ENCODE results near the gene ZNRD2. TPM values are rescaled to one million over a fixed set of nuclear protein-coding genes. Genes with fewer than 3 reads are reported as not detected.

The ZNRD2 gene
- total RNA-seq, 1 experiment from 2014 or later: 66.8 TPM

DNA sequence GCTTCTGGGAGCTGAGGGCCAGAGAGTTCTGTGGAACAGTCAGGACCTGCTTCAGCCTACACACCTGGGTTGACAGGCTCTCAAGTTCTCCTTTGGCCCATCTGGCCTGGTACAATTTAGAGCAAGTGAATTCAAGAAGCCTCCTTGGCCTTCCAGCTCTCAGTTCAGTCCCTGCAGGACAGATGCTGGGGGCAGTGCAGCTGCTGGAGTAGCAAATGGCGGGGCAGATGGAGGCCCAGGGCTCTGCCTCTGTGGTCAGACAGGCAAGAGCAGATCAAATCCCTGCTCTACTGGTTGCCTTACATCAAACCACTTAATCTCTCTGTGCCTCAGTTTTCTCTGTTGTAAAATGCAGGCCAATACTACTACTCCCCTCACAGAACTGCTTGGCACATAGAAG lies 34.0 kb downstream of the ZNRD2 start (continued):
- TF ChIP-seq TCF7L2 (IDR thresholded peaks at IDR 0.05; ENCODE audit: borderline replicate concordance, extremely low read depth, insufficient read depth, insufficient read length) (no peak), SRF (IDR thresholded peaks at IDR 0.05; ENCODE audit: low read depth) (no peak)
- TF ChIP-seq, protein P1, sequence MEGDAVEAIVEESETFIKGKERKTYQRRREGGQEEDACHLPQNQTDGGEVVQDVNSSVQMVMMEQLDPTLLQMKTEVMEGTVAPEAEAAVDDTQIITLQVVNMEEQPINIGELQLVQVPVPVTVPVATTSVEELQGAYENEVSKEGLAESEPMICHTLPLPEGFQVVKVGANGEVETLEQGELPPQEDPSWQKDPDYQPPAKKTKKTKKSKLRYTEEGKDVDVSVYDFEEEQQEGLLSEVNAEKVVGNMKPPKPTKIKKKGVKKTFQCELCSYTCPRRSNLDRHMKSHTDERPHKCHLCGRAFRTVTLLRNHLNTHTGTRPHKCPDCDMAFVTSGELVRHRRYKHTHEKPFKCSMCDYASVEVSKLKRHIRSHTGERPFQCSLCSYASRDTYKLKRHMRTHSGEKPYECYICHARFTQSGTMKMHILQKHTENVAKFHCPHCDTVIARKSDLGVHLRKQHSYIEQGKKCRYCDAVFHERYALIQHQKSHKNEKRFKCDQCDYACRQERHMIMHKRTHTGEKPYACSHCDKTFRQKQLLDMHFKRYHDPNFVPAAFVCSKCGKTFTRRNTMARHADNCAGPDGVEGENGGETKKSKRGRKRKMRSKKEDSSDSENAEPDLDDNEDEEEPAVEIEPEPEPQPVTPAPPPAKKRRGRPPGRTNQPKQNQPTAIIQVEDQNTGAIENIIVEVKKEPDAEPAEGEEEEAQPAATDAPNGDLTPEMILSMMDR (IDR thresholded peaks at IDR 0.05 in 2 of 3, conservative IDR thresholded peaks at IDR 0.05 in 1 of 3; ENCODE audit: borderline replicate concordance in 1 of 3, insufficient read depth in 1 of 3, low read depth in 2 of 3, low read length in 2 of 3): no peak

DNA sequence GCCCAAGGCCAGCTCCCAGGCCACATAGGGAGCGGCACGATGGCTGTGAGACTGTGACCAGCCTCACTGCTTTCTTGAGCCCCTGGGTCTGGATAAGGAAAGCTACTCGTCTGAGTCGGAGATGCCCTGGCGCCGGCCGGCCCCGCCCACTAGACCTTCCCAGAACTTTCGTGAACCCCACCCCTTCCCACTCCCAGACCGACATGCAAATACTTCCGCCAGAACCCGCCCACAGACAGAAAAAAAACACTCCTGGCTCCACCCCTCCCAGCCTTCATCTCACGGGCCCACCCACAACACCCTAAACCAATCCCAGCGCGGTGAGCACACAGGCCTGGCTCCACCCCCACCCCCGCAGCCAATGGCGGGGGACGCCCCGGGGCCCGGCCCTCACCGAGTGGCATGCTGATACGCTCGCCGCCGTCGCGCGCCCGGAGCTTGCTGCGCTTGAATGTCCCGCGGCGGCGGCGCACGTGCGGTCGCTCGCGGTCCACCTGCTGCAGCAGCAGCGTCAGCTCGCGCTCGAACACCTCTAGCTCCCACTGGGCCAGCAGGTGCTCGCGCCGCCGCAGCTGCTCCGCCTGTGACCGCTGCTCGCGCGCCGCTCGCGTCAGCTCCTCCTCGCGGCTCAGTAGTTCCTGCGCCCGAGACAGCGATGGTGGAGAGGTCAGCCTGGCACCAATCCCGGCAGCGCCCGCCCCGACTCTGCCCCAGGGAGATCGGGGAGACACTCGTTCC lies 36.8 kb downstream of the ZNRD2 start:
- peak overlapping the region; percentile 7 to 35; a peak in 3 of 4 replicates for H3K4me3 ChIP-seq (replicated peaks in 1 of 2; ENCODE audit: low read depth in 1 of 2, low read length in 2 of 2)
- H3K4me2 ChIP-seq (ENCODE audit: low read length): peak overlapping the region; percentile 68
- BruUV-seq (replicated peaks): no TSS peak
- H3K36me3 ChIP-seq (ENCODE audit: control insufficient read depth in 1 of 2, insufficient read depth in 2 of 2, low read length in 2 of 2): peaks cover 14 to 20% of the 10 kb centered on the region in 2 experiments; a peak in 3 of 4 replicates
- DNase-seq (ENCODE audit: low read depth, low spot score) (peak; percentile 89), ATAC-seq (peak; percentile 98)
- POLR2A ChIA-PET: interaction anchor here (1.4 to 1.5 kb wide), 2 partner anchors 8 to 31 kb away, joined by 3 to 5 read pairs; partner anchors contain the start of genes PCNX3 and SIPA1
- H3K27me3 ChIP-seq (ENCODE audit: insufficient read depth, low read length): no peaks in the 10 kb centered on the region
- H3K27ac ChIP-seq (ENCODE audit: low read depth, low read length): peak overlapping the region; percentile 67
- peaks cover 23% of the 10 kb centered on the region for H3K79me2 ChIP-seq (ENCODE audit: insufficient read depth, low read length)
- CTCF ChIA-PET: interaction anchor here (2.7 kb wide), 1 partner anchor 13 kb away, joined by 13 read pairs; no protein-coding TSS in a partner anchor
- no peaks in the 10 kb centered on the region for H4K20me1 ChIP-seq (ENCODE audit: insufficient read depth)
- TF ChIP-seq FOSL1 (IDR thresholded peaks at IDR 0.05; ENCODE audit: low read depth) (no peak), POLR2AphosphoS5 (IDR thresholded peaks at IDR 0.05; ENCODE audit: low read depth, low read length) (peak; percentile 42; the same call in 1 of the 2 replicates)
- H3K4me1 ChIP-seq (ENCODE audit: control insufficient read depth in 1 of 2, insufficient read depth in 2 of 2, low read length in 2 of 2): peaks cover 8 to 44% of the 10 kb centered on the region in 2 experiments; a peak in 3 of 4 replicates
- H3K9me2 ChIP-seq (ENCODE audit: insufficient read depth): no peaks in the 10 kb centered on the region
- no peaks in the 10 kb centered on the region for H3K9me3 ChIP-seq (ENCODE audit: control insufficient read depth in 1 of 2, insufficient read depth in 1 of 2, low read depth in 1 of 2, low read length in 2 of 2)
- H2AFZ ChIP-seq (ENCODE audit: low read depth, low read length, poor library complexity, severe bottlenecking): no peak overlapping the region
- H3K9ac ChIP-seq (ENCODE audit: low read length): peak overlapping the region; percentile 43
- RAD21 ChIA-PET (ENCODE audit: low non-redundant PET in 1 of 2, low total read pairs in 2 of 2, uncharacterized antibody in 2 of 2, unreplicated experiment in 2 of 2): interaction anchor here in 1 of 2 experiments (0.5 kb wide), 1 partner anchor 67 kb away, joined by 3 read pairs; no protein-coding TSS in a partner anchor
- intact Hi-C loops (cut with micrococcal nuclease): no loop called here
